Kasumi-1 (cell line): ENCODE results near the gene KCNH2.

Experiments
- DNase-seq, 2 experiments: peaks; one replicate each; lab custom pipeline; 2025; lab: John Stamatoyannopoulos, UW

The KCNH2 gene

GRCh38 chr7:150904011-150904909 is 73.9 kb downstream of the KCNH2 start:
- DNase-seq, result no peak

- DNase-seq, result no peak
Measured at GRCh38 chr7:150903606-150904005, 74.5 kb downstream of the KCNH2 start.

GRCh38 chr7:150902078-150903033 is 75.8 kb downstream of the KCNH2 start:
- no peak for DNase-seq

GRCh38 chr7:150901160-150902035 is 76.7 kb downstream of the KCNH2 start:
- no peak for DNase-seq

- DNase-seq, result no peak
Measured at GRCh38 chr7:150900675-150901074, 77.4 kb downstream of the KCNH2 start.

GRCh38 chr7:150898475-150899011 is 79.6 kb downstream of the KCNH2 start:
- peak; percentile 49 to 60 for DNase-seq

- DNase-seq, result no peak
Measured at GRCh38 chr7:150897502-150898474, 80.3 kb downstream of the KCNH2 start.

GRCh38 chr7:150896562-150897209 is 81.4 kb downstream of the KCNH2 start:
- no peak for DNase-seq

GRCh38 chr7:150895809-150896208 is 82.3 kb downstream of the KCNH2 start:
- DNase-seq, result no peak
